Smooth muscle cell (in vitro differentiated cells): ENCODE measurements around the gene ARMC7. TPM values are rescaled to one million over a fixed set of nuclear protein-coding genes. Genes with fewer than 3 reads are reported as not detected.
A peak's percentile ranks its signal among the peaks of the same experiment; 100 is the strongest.

Experiments
- DNase-seq: peaks from one replicate; lab custom pipeline; 2025; ENCODE audit not compliant: unreplicated experiment; lab: John Stamatoyannopoulos, UW
- H2AFZ ChIP-seq: fragments of 200-600 bp; sonication (generic); 2 replicates; pipeline ENCODE4 v1.6.0; 2016; ENCODE audit warnings: antibody characterized with exemption, low read depth, mild to moderate bottlenecking
- H3F3A ChIP-seq: fragments of 200-600 bp; sonication (generic); 2 replicates; pipeline ENCODE4 v1.6.0; 2017; ENCODE audit warnings: antibody characterized with exemption, low read depth
- H3K27ac ChIP-seq: fragments of 200-600 bp; sonication (generic); 2 replicates; pipeline ENCODE4 v1.5.1; 2016; ENCODE audit warnings: low read depth, mild to moderate bottlenecking
- H3K27me3 ChIP-seq: fragments of 200-600 bp; sonication (generic); 2 replicates; pipeline ENCODE4 v1.6.1; 2016; ENCODE audit warnings: low read depth, mild to moderate bottlenecking
- H3K36me3 ChIP-seq: fragments of 200-600 bp; sonication (generic); 2 replicates; pipeline ENCODE4 v1.5.1; 2016; ENCODE audit warnings: low read depth
- H3K4me1 ChIP-seq: fragments of 200-600 bp; sonication (generic); 2 replicates; pipeline ENCODE4 v1.5.1; 2016; ENCODE audit warnings: low read depth
- H3K4me2 ChIP-seq: fragments of 200-600 bp; sonication (generic); 2 replicates; pipeline ENCODE4 v1.6.0; 2016; ENCODE audit warnings: mild to moderate bottlenecking
- H3K4me3 ChIP-seq: fragments of 200-600 bp; sonication (generic); 2 replicates; pipeline ENCODE4 v1.5.1; 2016; ENCODE audit warnings: mild to moderate bottlenecking
- H3K79me2 ChIP-seq: fragments of 200-600 bp; sonication (generic); 2 replicates; pipeline ENCODE4 v1.6.0; 2016; ENCODE audit warnings: low read depth, mild to moderate bottlenecking
- H3K9ac ChIP-seq: fragments of 200-600 bp; sonication (generic); 2 replicates; pipeline ENCODE4 v1.6.0; 2016; ENCODE audit warnings: low read depth
- H3K9me3 ChIP-seq: fragments of 200-600 bp; sonication (generic); replicated peaks from 2 replicates; pipeline ENCODE4 v1.5.1; 2016; ENCODE audit warnings: low read depth
- H4K20me1 ChIP-seq: fragments of 200-600 bp; sonication (generic); 2 replicates; pipeline ENCODE4 v1.6.0; 2016; ENCODE audit warnings: low read depth
- CTCF ChIP-seq: fragments of 200-600 bp; sonication (generic); IDR thresholded peaks from 2 replicates; pipeline ENCODE4 v1.5.1; 2017; ENCODE audit warnings: borderline replicate concordance, mild to moderate bottlenecking, antibody characterized with exemption; ENCODE audit not compliant: insufficient read depth, poor library complexity, severe bottlenecking
- WGBS: methylation state at CpG from one replicate; pipeline ENCODE4 v1.1.7; 2016; ENCODE audit warnings: low lambda C conversion rate; 5-methylcytosine and 5-hydroxymethylcytosine counted together
- polyA plus RNA-seq: library from polyadenylated mRNA; unstranded; fragments of >200 nt; fragmentation: Nextera tagmentation; extraction: Ambion mirVana; gene quantifications from 2 replicates; pipeline ENCODE4 v1.2.1, GENCODE V29; 2016
- total RNA-seq: library from RNA; depleted of rRNA; stranded (reverse); fragments of >200 nt; gene quantifications from 2 replicates; pipeline ENCODE4 v1.2.3, GENCODE V29; 2014

Gene ARMC7
- total and polyA plus RNA-seq, 2 experiments from 2014 or later: 1.8 to 6.8 TPM

GRCh38 chr17:75086496-75087181 lies 23.1 kb upstream of the ARMC7 start:
- H2AFZ ChIP-seq: no peak overlapping the region
- peaks cover 23% of the 10 kb centered on the region for H3K4me1 ChIP-seq
- TF ChIP-seq CTCF: no peak
- peaks cover 25% of the 10 kb centered on the region for H3K79me2 ChIP-seq
- no peaks in the 10 kb centered on the region for H3K9me3 ChIP-seq
- H3K27me3 ChIP-seq: no peaks in the 10 kb centered on the region
- H3K27ac ChIP-seq: no peak overlapping the region
- no peaks in the 10 kb centered on the region for H4K20me1 ChIP-seq
- H3K4me2 ChIP-seq: no peak overlapping the region
- DNase-seq: no peak
- WGBS: 85% methylated on average over 15 of the region's 15 CpGs
- H3K4me3 ChIP-seq: no peak overlapping the region
- H3K9ac ChIP-seq: no peak overlapping the region
- peaks cover 10% of the 10 kb centered on the region for H3F3A ChIP-seq
- H3K36me3 ChIP-seq: no peaks in the 10 kb centered on the region

- WGBS: 56% methylated on average over 12 of the region's 12 CpGs
- Histone ChIP-seq H3K36me3 (no peaks in the 10 kb centered on the region), H4K20me1 (no peaks in the 10 kb centered on the region), H3K27me3 (no peaks in the 10 kb centered on the region), H3K9ac (no peak overlapping the region), H3K4me3 (peak overlapping the region; percentile 87), H3F3A (peaks cover 10% of the 10 kb centered on the region), H3K27ac (peak overlapping the region; percentile 87), H3K4me2 (peak overlapping the region; percentile 94), H3K9me3 (no peaks in the 10 kb centered on the region), H2AFZ (peak overlapping the region; percentile 91), H3K79me2 (peaks cover 25% of the 10 kb centered on the region), H3K4me1 (peaks cover 24% of the 10 kb centered on the region)
- no peak for DNase-seq
- no peak for TF ChIP-seq CTCF
Observed at GRCh38 chr17:75087182-75087557, 22.6 kb upstream of the ARMC7 start.

- WGBS: under 1% methylated on average over 52 of the region's 69 CpGs
- peak within 1 kb of the TSS; percentile 91 for H2AFZ ChIP-seq
- H4K20me1 ChIP-seq: no peaks in the 10 kb centered on the region
- no peaks in the 10 kb centered on the region for H3K36me3 ChIP-seq
- peak; percentile 72 for DNase-seq
- H3K27me3 ChIP-seq: no peaks in the 10 kb centered on the region
- H3K27ac ChIP-seq: peak within 1 kb of the TSS; percentile 87
- H3K4me2 ChIP-seq: peak within 1 kb of the TSS; percentile 94
- H3K4me1 ChIP-seq: peaks cover 24% of the 10 kb centered on the region
- H3K79me2 ChIP-seq: peaks cover 25% of the 10 kb centered on the region
- no peak for TF ChIP-seq CTCF
- H3K9me3 ChIP-seq: no peaks in the 10 kb centered on the region
- peaks cover 15% of the 10 kb centered on the region for H3F3A ChIP-seq
- peak within 1 kb of the TSS; percentile 87 for H3K4me3 ChIP-seq
- peak within 1 kb of the TSS; percentile 76 for H3K9ac ChIP-seq
Observed at GRCh38 chr17:75087558-75088453, 22.0 kb upstream of the ARMC7 start, which contains the start of gene SLC16A5. Gene SLC16A5 (plus strand): TSS chr17:75087954. CDS start chr17:75093637, 5,683 bp downstream.
